ENCODE results near the gene FAM20A. TPM values are rescaled to one million over a fixed set of nuclear protein-coding genes. Genes with fewer than 3 reads are reported as not detected.

Gene FAM20A
- total RNA-seq, 3 donors from 2014 or later, result 6.2 to 28.8 (median 11.3) TPM

- Histone ChIP-seq H3K36me3 (no peaks in the 10 kb centered on the region), H3K9me3 (peaks cover 12 to 32% of the 10 kb centered on the region in 2 donors), H3K4me3 (no peak overlapping the region), H3K27ac (no peak overlapping the region), H3K4me1 (no peaks in the 10 kb centered on the region), H3K27me3 (no peaks in the 10 kb centered on the region)
- TF ChIP-seq CTCF (IDR thresholded peaks at IDR 0.05) (no peak), POLR2A (IDR thresholded peaks at IDR 0.05) (no peak), POLR2AphosphoS5 (IDR thresholded peaks at IDR 0.05) (no peak)
- intact Hi-C loops (cut with DNase I; ENCODE audit: low total_unique reads), result no loop called here
- no peak for DNase-seq (ENCODE audit: low spot score in 2 of 2)
Measured at GRCh38 chr17:68610554-68610953, 9.4 kb upstream of the FAM20A start.

DNA sequence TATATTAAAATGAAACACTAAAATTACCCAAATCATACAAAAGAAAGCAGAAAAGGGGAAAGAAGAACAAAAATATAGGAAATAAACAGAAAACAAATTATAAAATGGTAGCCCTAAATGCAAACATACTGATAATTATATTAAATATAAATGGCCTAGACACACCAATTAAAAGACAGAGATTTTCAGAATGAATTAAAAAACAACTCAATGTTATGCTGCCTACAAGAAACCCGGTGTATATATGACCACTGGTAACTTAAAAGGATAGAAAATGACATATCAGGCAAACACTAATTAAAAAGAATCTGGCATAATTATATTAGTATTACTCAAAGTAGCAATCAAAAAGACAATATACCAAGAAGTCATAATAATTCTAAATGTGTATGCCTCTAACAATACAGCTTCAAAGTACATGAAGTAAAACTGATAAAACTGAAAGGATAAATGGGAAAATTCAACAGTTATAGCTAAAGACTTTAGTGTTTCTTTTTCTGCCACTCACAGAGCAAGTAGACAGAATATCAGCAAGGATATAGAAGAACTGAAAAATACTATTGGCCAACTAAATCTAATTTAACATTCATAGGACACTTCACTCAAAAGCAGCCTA, 7.5 kb upstream of the FAM20A start:
- Histone ChIP-seq H3K36me3 (no peaks in the 10 kb centered on the region), H3K4me3 (no peak overlapping the region), H3K27me3 (no peaks in the 10 kb centered on the region), H3K4me1 (no peaks in the 10 kb centered on the region), H3K27ac (no peak overlapping the region), H3K9me3 (peaks cover 12 to 32% of the 10 kb centered on the region in 2 donors)
- intact Hi-C loops (cut with DNase I; ENCODE audit: low total_unique reads), result no loop called here
- no peak for TF ChIP-seq POLR2A (IDR thresholded peaks at IDR 0.05)
- no peak for TF ChIP-seq CTCF (IDR thresholded peaks at IDR 0.05)
- TF ChIP-seq POLR2AphosphoS5 (IDR thresholded peaks at IDR 0.05), result no peak
- no peak for DNase-seq (ENCODE audit: low spot score in 2 of 2)

DNA sequence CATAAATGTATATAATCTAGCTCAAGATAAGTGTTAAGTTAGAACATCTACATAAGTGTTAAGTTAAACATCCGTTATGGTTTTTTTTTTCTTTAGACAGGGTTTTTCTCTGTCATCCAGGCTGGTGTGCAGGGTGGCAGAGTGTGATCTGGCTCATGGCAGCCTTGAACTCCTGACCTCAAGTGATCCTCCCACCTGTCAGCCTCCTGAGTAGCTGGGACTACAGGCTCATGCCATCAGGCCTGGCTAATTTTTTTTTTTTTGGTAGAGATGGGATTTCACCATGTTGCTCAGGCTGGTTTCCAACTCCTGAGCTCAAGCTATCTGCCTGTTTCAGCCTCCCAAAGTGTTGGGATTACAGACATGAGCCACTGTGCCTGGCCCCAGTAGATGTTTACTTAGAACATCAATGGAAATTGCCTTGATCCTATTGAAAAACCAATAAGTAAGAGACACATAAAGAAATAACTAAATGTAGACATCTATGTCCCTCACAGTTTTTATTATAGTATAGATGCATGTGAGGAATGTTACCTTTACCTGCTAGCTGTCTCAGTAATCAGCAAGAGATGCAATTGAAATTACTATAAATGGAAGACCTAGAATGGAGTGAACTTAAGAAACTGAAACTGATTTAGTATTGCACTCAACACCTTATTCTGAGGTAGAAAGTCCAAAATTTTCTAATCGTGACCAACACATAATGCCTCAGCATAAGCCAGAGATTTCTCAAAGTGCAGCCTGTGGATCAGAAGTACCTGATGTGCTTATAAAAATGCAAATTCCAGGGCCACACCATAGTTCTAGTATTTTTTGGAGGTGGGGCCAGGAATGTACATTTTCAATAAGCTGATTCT, 5.5 kb upstream of the FAM20A start:
- intact Hi-C loops (cut with DNase I; ENCODE audit: low total_unique reads), result no loop called here
- H3K27me3 ChIP-seq, result no peaks in the 10 kb centered on the region
- no peaks in the 10 kb centered on the region for H3K4me1 ChIP-seq
- TF ChIP-seq POLR2A (IDR thresholded peaks at IDR 0.05) (no peak), POLR2AphosphoS5 (IDR thresholded peaks at IDR 0.05) (no peak), CTCF (IDR thresholded peaks at IDR 0.05) (no peak)
- H3K27ac ChIP-seq, result no peak overlapping the region
- no peaks in the 10 kb centered on the region for H3K36me3 ChIP-seq
- DNase-seq (ENCODE audit: low spot score in 2 of 2), result no peak
- no peak overlapping the region for H3K4me3 ChIP-seq
- peaks cover 12 to 32% of the 10 kb centered on the region in 2 donors for H3K9me3 ChIP-seq

- intact Hi-C loops (cut with DNase I; ENCODE audit: low total_unique reads), result no loop called here
- Histone ChIP-seq H3K27ac (no peak overlapping the region), H3K9me3 (peaks cover 12 to 32% of the 10 kb centered on the region in 2 donors), H3K4me3 (no peak overlapping the region), H3K27me3 (no peaks in the 10 kb centered on the region), H3K36me3 (no peaks in the 10 kb centered on the region), H3K4me1 (no peaks in the 10 kb centered on the region)
- DNase-seq (ENCODE audit: low spot score in 2 of 2), result no peak
- TF ChIP-seq POLR2A (IDR thresholded peaks at IDR 0.05), result no peak
- TF ChIP-seq CTCF (IDR thresholded peaks at IDR 0.05), result no peak
- TF ChIP-seq POLR2AphosphoS5 (IDR thresholded peaks at IDR 0.05), result no peak
Measured at GRCh38 chr17:68605914-68606313, 4.7 kb upstream of the FAM20A start.

- intact Hi-C loops (cut with DNase I; ENCODE audit: low total_unique reads), result no loop called here
- Histone ChIP-seq H3K9me3 (peaks cover 0 to 10% of the 10 kb centered on the region in 2 donors), H3K27ac (no peak overlapping the region), H3K4me3 (no peak overlapping the region), H3K4me1 (no peaks in the 10 kb centered on the region), H3K27me3 (no peaks in the 10 kb centered on the region), H3K36me3 (no peaks in the 10 kb centered on the region)
- DNase-seq (ENCODE audit: low spot score in 2 of 2), result no peak
- no peak for TF ChIP-seq POLR2A (IDR thresholded peaks at IDR 0.05)
- no peak for TF ChIP-seq CTCF (IDR thresholded peaks at IDR 0.05)
- TF ChIP-seq POLR2AphosphoS5 (IDR thresholded peaks at IDR 0.05), result no peak
Measured at GRCh38 chr17:68603656-68604055, 2.5 kb upstream of the FAM20A start.
